WTC11 (cell line): ENCODE data around the gene CNTN5. TPM values are rescaled to one million over a fixed set of nuclear protein-coding genes. Genes with fewer than 3 reads are reported as not detected.

ENCODE experiments used
- ATAC-seq: fragments of 200-7000 bp; cut with Tn5 transposase; 2 replicates; pipeline ENCODE4 v1.10.0; 2021; ENCODE audit warnings: mild to moderate bottlenecking, moderate library complexity
- CTCF ChIA-PET: fragments of 300-600 bp; sonication (Branson Sonifier 250); formaldehyde crosslinking; loops from one replicate; lab custom pipeline; 2021; ENCODE audit warnings: antibody characterized with exemption; lab: Charles Lee
- POLR2A ChIA-PET: fragments of 350-600 bp; sonication (Branson Sonifier 250); formaldehyde crosslinking; loops from one replicate; lab custom pipeline; 2021; ENCODE audit warnings: antibody characterized with exemption; lab: Charles Lee
- DNase-seq: peaks from one replicate; pipeline ENCODE4 v3.0.0; 2021; ENCODE audit warnings: low spot score
- H3K27ac Mint-ChIP-seq: 2 replicates; pipeline ENCODE4 v1.8.0; 2021; ENCODE audit warnings: mixed read lengths
- H3K27me3 Mint-ChIP-seq: 2 replicates; pipeline ENCODE4 v1.8.0; 2021; ENCODE audit warnings: low read depth, mild to moderate bottlenecking, moderate library complexity, mixed read lengths
- H3K36me3 Mint-ChIP-seq: 2 replicates; pipeline ENCODE4 v1.8.0; 2021; ENCODE audit warnings: mixed read lengths
- H3K4me1 Mint-ChIP-seq: 2 replicates; pipeline ENCODE4 v1.8.0; 2022; ENCODE audit warnings: mixed read lengths
- H3K4me3 Mint-ChIP-seq: 2 replicates; pipeline ENCODE4 v1.8.0; 2021; ENCODE audit warnings: mild to moderate bottlenecking, moderate library complexity, mixed read lengths
- H3K9me3 Mint-ChIP-seq: 2 replicates; pipeline ENCODE4 v1.8.0; 2021; ENCODE audit warnings: mixed read lengths
- CREB1 ChIP-seq: sonication (generic); formaldehyde crosslinking; IDR thresholded peaks from 2 replicates; pipeline ENCODE4 v1.8.0; 2023; ENCODE audit warnings: mild to moderate bottlenecking, missing genetic modification reagents
- HMGA2 ChIP-seq: fragments of 250-450 bp; sonication (Bioruptor Pico); IDR thresholded peaks from 2 replicates; pipeline ENCODE4 v1.4.0; 2021; ENCODE audit warnings: mild to moderate bottlenecking, moderate library complexity
- JUN ChIP-seq: sonication (generic); formaldehyde crosslinking; IDR thresholded peaks from 2 replicates; pipeline ENCODE4 v1.8.0; 2023; ENCODE audit warnings: mild to moderate bottlenecking, missing genetic modification reagents
- OVOL2 ChIP-seq: fragments of 250-450 bp; sonication (Bioruptor Pico); IDR thresholded peaks from 2 replicates; pipeline ENCODE4 v1.9.0; 2021; ENCODE audit warnings: mild to moderate bottlenecking, borderline replicate concordance
- SMAD4 ChIP-seq: sonication (generic); formaldehyde crosslinking; IDR thresholded peaks from 2 replicates; pipeline ENCODE4 v1.8.0; 2022; ENCODE audit warnings: mild to moderate bottlenecking, missing genetic modification reagents
- TEAD4 ChIP-seq: sonication (generic); formaldehyde crosslinking; IDR thresholded peaks from 2 replicates; pipeline ENCODE4 v1.8.0; 2022; ENCODE audit warnings: mild to moderate bottlenecking, missing genetic modification reagents
- ZBTB21 ChIP-seq: sonication (generic); formaldehyde crosslinking; IDR thresholded peaks from 2 replicates; pipeline ENCODE4 v1.8.1; 2023; ENCODE audit warnings: mild to moderate bottlenecking, missing genetic modification reagents, borderline replicate concordance
- ZNF232 ChIP-seq: sonication (generic); formaldehyde crosslinking; IDR thresholded peaks from 2 replicates; pipeline ENCODE4 v1.8.0; 2022; ENCODE audit warnings: mild to moderate bottlenecking, missing genetic modification reagents
- total RNA-seq: library from RNA; stranded (reverse); gene quantifications from 3 replicates; pipeline ENCODE4 v1.2.3, GENCODE V29; 2021
- TF ChIP-seq, protein P1 (sequence below): sonication (generic); formaldehyde crosslinking; IDR thresholded peaks from 2 replicates; pipeline ENCODE4 v1.8.1; 2023; ENCODE audit warnings: mild to moderate bottlenecking, moderate library complexity, missing genetic modification reagents
- TF ChIP-seq, protein P2 (sequence below): sonication (generic); formaldehyde crosslinking; conservative IDR thresholded peaks from 2 replicates; pipeline ENCODE4 v1.8.1; 2023; ENCODE audit warnings: mild to moderate bottlenecking, low read depth, missing genetic modification reagents, moderate library complexity
- TF ChIP-seq, protein P3 (sequence below): sonication (generic); formaldehyde crosslinking; IDR thresholded peaks from 2 replicates; pipeline ENCODE4 v1.8.1; 2022; ENCODE audit warnings: low read depth, missing genetic modification reagents, borderline replicate concordance
- TF ChIP-seq, protein P4 (sequence below): sonication (generic); formaldehyde crosslinking; IDR thresholded peaks from 2 replicates; pipeline ENCODE4 v1.8.0; 2022; ENCODE audit warnings: mild to moderate bottlenecking, missing genetic modification reagents
- TF ChIP-seq, protein P5 (sequence below): fragments of 250-450 bp; sonication (Bioruptor Pico); IDR thresholded peaks from 2 replicates; pipeline ENCODE4 v1.9.0; 2021; ENCODE audit warnings: mild to moderate bottlenecking
- TF ChIP-seq, protein P6 (sequence below): sonication (generic); formaldehyde crosslinking; IDR thresholded peaks from 2 replicates; pipeline ENCODE4 v1.8.0; 2023; ENCODE audit warnings: mild to moderate bottlenecking, missing genetic modification reagents

The CNTN5 gene
- total RNA-seq, 1 experiment from 2014 or later = 0.07 TPM

DNA sequence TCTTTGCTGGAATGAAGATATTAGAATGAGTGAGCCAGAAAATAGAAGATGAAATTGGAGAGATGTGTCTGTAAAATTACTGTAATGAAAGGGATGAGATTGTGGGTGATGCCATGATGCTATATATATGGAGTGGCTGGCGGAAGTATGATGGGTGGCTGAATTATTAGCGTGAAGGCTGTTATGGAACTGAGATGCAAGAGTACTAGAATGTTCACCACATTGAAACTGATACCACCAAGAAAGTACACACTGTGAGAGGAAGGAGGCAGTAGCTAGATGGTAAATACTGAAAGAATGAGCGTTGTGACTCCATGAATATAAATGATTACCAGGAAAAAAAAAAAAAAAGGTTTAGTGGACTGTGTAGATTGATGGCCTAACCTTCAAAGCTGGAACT, 411.9 kb downstream of the CNTN5 start:
- H3K27ac Mint-ChIP-seq = no peak overlapping the region
- DNase-seq (no peak), ATAC-seq (no peak)
- no peaks in the 10 kb centered on the region for H3K27me3 Mint-ChIP-seq
- no peaks in the 10 kb centered on the region for H3K9me3 Mint-ChIP-seq
- H3K4me3 Mint-ChIP-seq = no peak overlapping the region
- no peak for TF ChIP-seq SMAD4 (CRISPR knock-in tag)
- no peak for TF ChIP-seq ZNF232 (CRISPR knock-in tag)
- TF ChIP-seq OVOL2 = no peak
- TF ChIP-seq, protein P1, sequence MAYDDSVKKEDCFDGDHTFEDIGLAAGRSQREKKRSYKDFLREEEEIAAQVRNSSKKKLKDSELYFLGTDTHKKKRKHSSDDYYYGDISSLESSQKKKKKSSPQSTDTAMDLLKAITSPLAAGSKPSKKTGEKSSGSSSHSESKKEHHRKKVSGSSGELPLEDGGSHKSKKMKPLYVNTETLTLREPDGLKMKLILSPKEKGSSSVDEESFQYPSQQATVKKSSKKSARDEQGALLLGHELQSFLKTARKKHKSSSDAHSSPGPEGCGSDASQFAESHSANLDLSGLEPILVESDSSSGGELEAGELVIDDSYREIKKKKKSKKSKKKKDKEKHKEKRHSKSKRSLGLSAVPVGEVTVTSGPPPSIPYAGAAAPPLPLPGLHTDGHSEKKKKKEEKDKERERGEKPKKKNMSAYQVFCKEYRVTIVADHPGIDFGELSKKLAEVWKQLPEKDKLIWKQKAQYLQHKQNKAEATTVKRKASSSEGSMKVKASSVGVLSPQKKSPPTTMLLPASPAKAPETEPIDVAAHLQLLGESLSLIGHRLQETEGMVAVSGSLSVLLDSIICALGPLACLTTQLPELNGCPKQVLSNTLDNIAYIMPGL (CRISPR knock-in tag) = no peak
- TF ChIP-seq, protein P2, sequence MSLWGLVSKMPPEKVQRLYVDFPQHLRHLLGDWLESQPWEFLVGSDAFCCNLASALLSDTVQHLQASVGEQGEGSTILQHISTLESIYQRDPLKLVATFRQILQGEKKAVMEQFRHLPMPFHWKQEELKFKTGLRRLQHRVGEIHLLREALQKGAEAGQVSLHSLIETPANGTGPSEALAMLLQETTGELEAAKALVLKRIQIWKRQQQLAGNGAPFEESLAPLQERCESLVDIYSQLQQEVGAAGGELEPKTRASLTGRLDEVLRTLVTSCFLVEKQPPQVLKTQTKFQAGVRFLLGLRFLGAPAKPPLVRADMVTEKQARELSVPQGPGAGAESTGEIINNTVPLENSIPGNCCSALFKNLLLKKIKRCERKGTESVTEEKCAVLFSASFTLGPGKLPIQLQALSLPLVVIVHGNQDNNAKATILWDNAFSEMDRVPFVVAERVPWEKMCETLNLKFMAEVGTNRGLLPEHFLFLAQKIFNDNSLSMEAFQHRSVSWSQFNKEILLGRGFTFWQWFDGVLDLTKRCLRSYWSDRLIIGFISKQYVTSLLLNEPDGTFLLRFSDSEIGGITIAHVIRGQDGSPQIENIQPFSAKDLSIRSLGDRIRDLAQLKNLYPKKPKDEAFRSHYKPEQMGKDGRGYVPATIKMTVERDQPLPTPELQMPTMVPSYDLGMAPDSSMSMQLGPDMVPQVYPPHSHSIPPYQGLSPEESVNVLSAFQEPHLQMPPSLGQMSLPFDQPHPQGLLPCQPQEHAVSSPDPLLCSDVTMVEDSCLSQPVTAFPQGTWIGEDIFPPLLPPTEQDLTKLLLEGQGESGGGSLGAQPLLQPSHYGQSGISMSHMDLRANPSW (CRISPR knock-in tag) = no peak
- no peak for TF ChIP-seq HMGA2 (CRISPR knock-in tag)
- TF ChIP-seq ZBTB21 = no peak
- TF ChIP-seq, protein P3, sequence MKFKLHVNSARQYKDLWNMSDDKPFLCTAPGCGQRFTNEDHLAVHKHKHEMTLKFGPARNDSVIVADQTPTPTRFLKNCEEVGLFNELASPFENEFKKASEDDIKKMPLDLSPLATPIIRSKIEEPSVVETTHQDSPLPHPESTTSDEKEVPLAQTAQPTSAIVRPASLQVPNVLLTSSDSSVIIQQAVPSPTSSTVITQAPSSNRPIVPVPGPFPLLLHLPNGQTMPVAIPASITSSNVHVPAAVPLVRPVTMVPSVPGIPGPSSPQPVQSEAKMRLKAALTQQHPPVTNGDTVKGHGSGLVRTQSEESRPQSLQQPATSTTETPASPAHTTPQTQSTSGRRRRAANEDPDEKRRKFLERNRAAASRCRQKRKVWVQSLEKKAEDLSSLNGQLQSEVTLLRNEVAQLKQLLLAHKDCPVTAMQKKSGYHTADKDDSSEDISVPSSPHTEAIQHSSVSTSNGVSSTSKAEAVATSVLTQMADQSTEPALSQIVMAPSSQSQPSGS (CRISPR knock-in tag) = no peak
- TF ChIP-seq, protein P4, sequence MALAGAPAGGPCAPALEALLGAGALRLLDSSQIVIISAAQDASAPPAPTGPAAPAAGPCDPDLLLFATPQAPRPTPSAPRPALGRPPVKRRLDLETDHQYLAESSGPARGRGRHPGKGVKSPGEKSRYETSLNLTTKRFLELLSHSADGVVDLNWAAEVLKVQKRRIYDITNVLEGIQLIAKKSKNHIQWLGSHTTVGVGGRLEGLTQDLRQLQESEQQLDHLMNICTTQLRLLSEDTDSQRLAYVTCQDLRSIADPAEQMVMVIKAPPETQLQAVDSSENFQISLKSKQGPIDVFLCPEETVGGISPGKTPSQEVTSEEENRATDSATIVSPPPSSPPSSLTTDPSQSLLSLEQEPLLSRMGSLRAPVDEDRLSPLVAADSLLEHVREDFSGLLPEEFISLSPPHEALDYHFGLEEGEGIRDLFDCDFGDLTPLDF (CRISPR knock-in tag) = no peak
- no peak for TF ChIP-seq JUN (CRISPR knock-in tag)
- no peaks in the 10 kb centered on the region for H3K36me3 Mint-ChIP-seq
- H3K4me1 Mint-ChIP-seq = peaks cover 32% of the 10 kb centered on the region
- ChIA-PET POLR2A (no interaction called here), CTCF (no interaction called here)

DNA sequence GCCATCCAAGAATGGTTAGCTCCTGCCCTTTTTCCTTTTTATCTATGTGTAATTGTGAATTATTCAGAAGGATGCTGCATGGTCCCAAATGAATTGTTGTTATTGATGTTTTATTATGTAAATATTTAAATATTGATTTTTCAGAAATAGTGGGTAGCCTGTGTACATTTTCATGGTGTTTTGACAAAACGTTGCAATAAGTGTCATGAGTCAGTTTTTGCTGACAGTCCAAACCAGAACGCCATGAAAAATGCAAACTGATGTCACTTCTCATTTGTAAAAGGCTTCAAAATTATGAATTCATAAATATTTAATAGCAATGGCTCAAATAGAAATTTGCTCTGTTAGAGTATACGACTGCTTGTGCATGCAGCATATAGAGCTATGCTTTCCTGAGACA, 422.5 kb downstream of the CNTN5 start:
- H3K4me1 Mint-ChIP-seq = no peaks in the 10 kb centered on the region
- POLR2A ChIA-PET = no interaction called here
- TF ChIP-seq, protein P5, sequence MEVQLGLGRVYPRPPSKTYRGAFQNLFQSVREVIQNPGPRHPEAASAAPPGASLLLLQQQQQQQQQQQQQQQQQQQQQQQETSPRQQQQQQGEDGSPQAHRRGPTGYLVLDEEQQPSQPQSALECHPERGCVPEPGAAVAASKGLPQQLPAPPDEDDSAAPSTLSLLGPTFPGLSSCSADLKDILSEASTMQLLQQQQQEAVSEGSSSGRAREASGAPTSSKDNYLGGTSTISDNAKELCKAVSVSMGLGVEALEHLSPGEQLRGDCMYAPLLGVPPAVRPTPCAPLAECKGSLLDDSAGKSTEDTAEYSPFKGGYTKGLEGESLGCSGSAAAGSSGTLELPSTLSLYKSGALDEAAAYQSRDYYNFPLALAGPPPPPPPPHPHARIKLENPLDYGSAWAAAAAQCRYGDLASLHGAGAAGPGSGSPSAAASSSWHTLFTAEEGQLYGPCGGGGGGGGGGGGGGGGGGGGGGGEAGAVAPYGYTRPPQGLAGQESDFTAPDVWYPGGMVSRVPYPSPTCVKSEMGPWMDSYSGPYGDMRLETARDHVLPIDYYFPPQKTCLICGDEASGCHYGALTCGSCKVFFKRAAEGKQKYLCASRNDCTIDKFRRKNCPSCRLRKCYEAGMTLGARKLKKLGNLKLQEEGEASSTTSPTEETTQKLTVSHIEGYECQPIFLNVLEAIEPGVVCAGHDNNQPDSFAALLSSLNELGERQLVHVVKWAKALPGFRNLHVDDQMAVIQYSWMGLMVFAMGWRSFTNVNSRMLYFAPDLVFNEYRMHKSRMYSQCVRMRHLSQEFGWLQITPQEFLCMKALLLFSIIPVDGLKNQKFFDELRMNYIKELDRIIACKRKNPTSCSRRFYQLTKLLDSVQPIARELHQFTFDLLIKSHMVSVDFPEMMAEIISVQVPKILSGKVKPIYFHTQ (CRISPR knock-in tag) = no peak
- TF ChIP-seq CREB1 (CRISPR knock-in tag) (no peak), TEAD4 (no peak)
- TF ChIP-seq, protein P6, sequence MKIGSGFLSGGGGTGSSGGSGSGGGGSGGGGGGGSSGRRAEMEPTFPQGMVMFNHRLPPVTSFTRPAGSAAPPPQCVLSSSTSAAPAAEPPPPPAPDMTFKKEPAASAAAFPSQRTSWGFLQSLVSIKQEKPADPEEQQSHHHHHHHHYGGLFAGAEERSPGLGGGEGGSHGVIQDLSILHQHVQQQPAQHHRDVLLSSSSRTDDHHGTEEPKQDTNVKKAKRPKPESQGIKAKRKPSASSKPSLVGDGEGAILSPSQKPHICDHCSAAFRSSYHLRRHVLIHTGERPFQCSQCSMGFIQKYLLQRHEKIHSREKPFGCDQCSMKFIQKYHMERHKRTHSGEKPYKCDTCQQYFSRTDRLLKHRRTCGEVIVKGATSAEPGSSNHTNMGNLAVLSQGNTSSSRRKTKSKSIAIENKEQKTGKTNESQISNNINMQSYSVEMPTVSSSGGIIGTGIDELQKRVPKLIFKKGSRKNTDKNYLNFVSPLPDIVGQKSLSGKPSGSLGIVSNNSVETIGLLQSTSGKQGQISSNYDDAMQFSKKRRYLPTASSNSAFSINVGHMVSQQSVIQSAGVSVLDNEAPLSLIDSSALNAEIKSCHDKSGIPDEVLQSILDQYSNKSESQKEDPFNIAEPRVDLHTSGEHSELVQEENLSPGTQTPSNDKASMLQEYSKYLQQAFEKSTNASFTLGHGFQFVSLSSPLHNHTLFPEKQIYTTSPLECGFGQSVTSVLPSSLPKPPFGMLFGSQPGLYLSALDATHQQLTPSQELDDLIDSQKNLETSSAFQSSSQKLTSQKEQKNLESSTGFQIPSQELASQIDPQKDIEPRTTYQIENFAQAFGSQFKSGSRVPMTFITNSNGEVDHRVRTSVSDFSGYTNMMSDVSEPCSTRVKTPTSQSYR (CRISPR knock-in tag) = no peak
- TF ChIP-seq, all 79 proteins: peak for 0
- no peak overlapping the region for H3K27ac Mint-ChIP-seq
- H3K27me3 Mint-ChIP-seq = no peaks in the 10 kb centered on the region
- CTCF ChIA-PET = no interaction called here
- DNase-seq (no peak), ATAC-seq (no peak)
- H3K4me3 Mint-ChIP-seq = no peak overlapping the region
- no peaks in the 10 kb centered on the region for H3K36me3 Mint-ChIP-seq
- H3K9me3 Mint-ChIP-seq = peaks cover 4% of the 10 kb centered on the region; the same call in 1 of the 2 replicates
